Cardiac muscle cell (in vitro differentiated cells and primary cell): Measurements from ENCODE around the gene SLC6A1. TPM values are rescaled to one million over a fixed set of nuclear protein-coding genes. Genes with fewer than 3 reads are reported as not detected.

Experiments
- DNase-seq, 2 donors: peaks; one replicate each; pipeline versions ENCODE4 v3.0.0 to v3.0.0-alpha.2; 2010 to 2017; ENCODE audit warnings: low read depth in 1 of 2, low spot score in 1 of 2
- H3K27ac ChIP-seq: fragments of 200-600 bp; sonication (generic); 2 replicates; pipeline ENCODE4 v1.5.1; 2016
- H3K27me3 ChIP-seq: fragments of 200-600 bp; sonication (generic); 2 replicates; pipeline ENCODE4 v1.6.0; 2016; ENCODE audit warnings: control low read depth
- H3K36me3 ChIP-seq: fragments of 200-600 bp; sonication (generic); 2 replicates; pipeline ENCODE4 v1.5.1; 2016; ENCODE audit warnings: control low read depth
- H3K4me1 ChIP-seq: fragments of 200-600 bp; sonication (generic); 2 replicates; pipeline ENCODE4 v1.8.1; 2017; ENCODE audit warnings: low read depth, mild to moderate bottlenecking, mixed run types
- H3K4me3 ChIP-seq: fragments of 200-600 bp; sonication (generic); 2 replicates; pipeline ENCODE4 v1.5.1; 2016; ENCODE audit warnings: mild to moderate bottlenecking
- H3K9me3 ChIP-seq: fragments of 200-600 bp; sonication (generic); 2 replicates; pipeline ENCODE4 v1.5.1; 2017; ENCODE audit warnings: low read depth, mild to moderate bottlenecking, control low read depth
- CTCF ChIP-seq: IDR thresholded peaks from 2 replicates; pipeline ENCODE4 v1.5.1; 2012; ENCODE audit warnings: low read depth, mild to moderate bottlenecking, low read length
- polyA plus RNA-seq: library from polyadenylated mRNA; unstranded; fragments of >200 nt; fragmentation: Nextera tagmentation; extraction: Ambion mirVana; gene quantifications from 2 replicates; pipeline ENCODE4 v1.2.1, GENCODE V29; 2016
- total RNA-seq: library from RNA; depleted of rRNA; stranded (reverse); fragments of >200 nt; gene quantifications from 2 replicates; pipeline ENCODE4 v1.2.3, GENCODE V29; 2016

Gene SLC6A1
- total and polyA plus RNA-seq, 2 experiments from 2014 or later, result not detected

- H3K4me3 ChIP-seq, result no peak overlapping the region
- no peaks in the 10 kb centered on the region for H3K4me1 ChIP-seq
- no peak overlapping the region for H3K27ac ChIP-seq
- H3K27me3 ChIP-seq, result peaks cover 85% of the 10 kb centered on the region
- H3K36me3 ChIP-seq, result no peaks in the 10 kb centered on the region
- H3K9me3 ChIP-seq, result no peaks in the 10 kb centered on the region
- no peak for DNase-seq
- TF ChIP-seq CTCF, result no peak
These were observed 1.8 kb downstream of the SLC6A1 start for GRCh38 chr3:10994306-10994705.

GRCh38 chr3:10995871-10996270, 3.3 kb downstream of the SLC6A1 start:
- H3K4me3 ChIP-seq, result no peak overlapping the region
- no peaks in the 10 kb centered on the region for H3K9me3 ChIP-seq
- DNase-seq, result no peak
- peaks cover 78% of the 10 kb centered on the region for H3K27me3 ChIP-seq
- H3K27ac ChIP-seq, result no peak overlapping the region
- no peak for TF ChIP-seq CTCF
- no peaks in the 10 kb centered on the region for H3K4me1 ChIP-seq
- H3K36me3 ChIP-seq, result no peaks in the 10 kb centered on the region

GRCh38 chr3:10996345-10997013, 3.9 kb downstream of the SLC6A1 start:
- no peak for DNase-seq
- no peak overlapping the region for H3K27ac ChIP-seq
- no peaks in the 10 kb centered on the region for H3K4me1 ChIP-seq
- no peaks in the 10 kb centered on the region for H3K36me3 ChIP-seq
- H3K9me3 ChIP-seq, result no peaks in the 10 kb centered on the region
- peaks cover 74% of the 10 kb centered on the region for H3K27me3 ChIP-seq
- no peak overlapping the region for H3K4me3 ChIP-seq
- no peak for TF ChIP-seq CTCF

- H3K4me1 ChIP-seq, result no peaks in the 10 kb centered on the region
- H3K27ac ChIP-seq, result no peak overlapping the region
- H3K9me3 ChIP-seq, result no peaks in the 10 kb centered on the region
- DNase-seq, result no peak
- no peak for TF ChIP-seq CTCF
- no peaks in the 10 kb centered on the region for H3K36me3 ChIP-seq
- H3K4me3 ChIP-seq, result no peak overlapping the region
- peaks cover 70% of the 10 kb centered on the region for H3K27me3 ChIP-seq
These were observed 4.6 kb downstream of the SLC6A1 start for GRCh38 chr3:10997196-10997595.

GRCh38 chr3:10998542-10998941, 6.0 kb downstream of the SLC6A1 start:
- no peak overlapping the region for H3K27ac ChIP-seq
- H3K9me3 ChIP-seq, result no peaks in the 10 kb centered on the region
- H3K4me1 ChIP-seq, result no peaks in the 10 kb centered on the region
- H3K27me3 ChIP-seq, result peaks cover 58% of the 10 kb centered on the region
- H3K4me3 ChIP-seq, result no peak overlapping the region
- no peak for TF ChIP-seq CTCF
- DNase-seq, result no peak
- no peaks in the 10 kb centered on the region for H3K36me3 ChIP-seq
